DMS114 treated with DMSO at 0.1 percent for 48 hours (cell line): ENCODE measurements around the gene EPB41L5.
"Not testable (repeated sequence)": the region's sequence is repeated elsewhere in the genome, so short reads cannot be mapped to it uniquely, and the experiment has no call there.

Experiments
- DNase-seq: peaks from one replicate; lab custom pipeline; 2025; ENCODE audit not compliant: unreplicated experiment; lab: John Stamatoyannopoulos, UW

The EPB41L5 gene

GRCh38 chr2:120029672-120030640 lies 17.1 kb downstream of the EPB41L5 start:
- DNase-seq: no peak

GRCh38 chr2:120032297-120032696 lies 19.4 kb downstream of the EPB41L5 start:
- no peak for DNase-seq

GRCh38 chr2:120034027-120034426 lies 21.1 kb downstream of the EPB41L5 start:
- DNase-seq: no peak

GRCh38 chr2:120034621-120035020 lies 21.7 kb downstream of the EPB41L5 start:
- DNase-seq: no peak

GRCh38 chr2:120036145-120036544 lies 23.3 kb downstream of the EPB41L5 start:
- no peak for DNase-seq

- no peak for DNase-seq
Measured at GRCh38 chr2:120037995-120038541, 25.2 kb downstream of the EPB41L5 start.

- no peak for DNase-seq
Measured at GRCh38 chr2:120042359-120042758, 29.5 kb downstream of the EPB41L5 start.

GRCh38 chr2:120044336-120044735 lies 31.5 kb downstream of the EPB41L5 start:
- DNase-seq: no peak

GRCh38 chr2:120045775-120046174 lies 32.9 kb downstream of the EPB41L5 start:
- DNase-seq: not testable (repeated sequence)

GRCh38 chr2:120046252-120046651 lies 33.4 kb downstream of the EPB41L5 start:
- DNase-seq: not testable (repeated sequence)

- DNase-seq: no peak
Measured at GRCh38 chr2:120052597-120052996, 39.7 kb downstream of the EPB41L5 start.

- DNase-seq: no peak
Measured at GRCh38 chr2:120053891-120054290, 41.0 kb downstream of the EPB41L5 start.

- no peak for DNase-seq
Measured at GRCh38 chr2:120059483-120059882, 46.6 kb downstream of the EPB41L5 start.

GRCh38 chr2:120060088-120060623 lies 47.3 kb downstream of the EPB41L5 start:
- no peak for DNase-seq

GRCh38 chr2:120064664-120065063 lies 51.8 kb downstream of the EPB41L5 start:
- no peak for DNase-seq

GRCh38 chr2:120066800-120067547 lies 54.1 kb downstream of the EPB41L5 start:
- no peak for DNase-seq

- not testable (repeated sequence) for DNase-seq
Measured at GRCh38 chr2:120068040-120068658, 55.3 kb downstream of the EPB41L5 start.

- DNase-seq: no peak
Measured at GRCh38 chr2:120075545-120075944, 62.7 kb downstream of the EPB41L5 start.

GRCh38 chr2:120077896-120078295 lies 65.0 kb downstream of the EPB41L5 start:
- no peak for DNase-seq

- DNase-seq: no peak
Measured at GRCh38 chr2:120079647-120080046, 66.8 kb downstream of the EPB41L5 start.

- DNase-seq: no peak
Measured at GRCh38 chr2:120091436-120091835, 78.6 kb downstream of the EPB41L5 start.
